Breast epithelium (tissue), 4 donors: ENCODE data around the gene MALRD1. TPM values are rescaled to one million over a fixed set of nuclear protein-coding genes. Genes with fewer than 3 reads are reported as not detected.

Experiments used
- DNase-seq, 2 donors: peaks; one replicate each; pipeline ENCODE4 v3.0.0-alpha.2; 2019; ENCODE audit warnings: low spot score in 2 of 2
- H3K27ac ChIP-seq, 2 donors: fragments of 200-600 bp; sonication (generic) in 1 of 2; one replicate each; pipeline ENCODE4 v1.5.1; 2016 to 2019; ENCODE audit warnings: mild to moderate bottlenecking in 1 of 2
- H3K27me3 ChIP-seq, 2 donors: fragments of 200-600 bp; sonication (generic) in 1 of 2; one replicate each; pipeline versions ENCODE4 v1.5.1 to v1.6.0; 2017 to 2019; ENCODE audit warnings: control low read depth in 1 of 2, mild to moderate bottlenecking in 1 of 2
- H3K36me3 ChIP-seq: fragments of 200-600 bp; one replicate; pipeline ENCODE4 v1.5.1; 2019
- H3K4me1 ChIP-seq, 2 donors: fragments of 200-600 bp; sonication (generic); one replicate each; pipeline ENCODE4 v1.5.1; 2016 to 2019; ENCODE audit warnings: control low read depth in 1 of 2
- H3K4me3 ChIP-seq, 3 donors: fragments of 200-600 bp; sonication (generic); 1 replicate in 2 of 3; 2 replicates in 1 of 3; pipeline ENCODE4 v1.5.1; 2016 to 2019; ENCODE audit warnings: mild to moderate bottlenecking in 3 of 3, moderate library complexity in 2 of 3
- H3K9me3 ChIP-seq, 2 donors: fragments of 200-600 bp; sonication (generic) in 1 of 2; one replicate each; pipeline ENCODE4 v1.5.1; 2016 to 2019; ENCODE audit warnings: control low read depth in 1 of 2
- POLR2A ChIP-seq: fragments of 450-650 bp; IDR thresholded peaks from one replicate; pipeline ENCODE4 v1.6.1; 2016; ENCODE audit warnings: antibody characterized with exemption, mild to moderate bottlenecking, moderate library complexity
- POLR2AphosphoS5 ChIP-seq, 3 donors: sonication (generic); formaldehyde crosslinking; IDR thresholded peaks; one replicate each; pipeline ENCODE4 v1.6.1; 2017; ENCODE audit warnings: antibody characterized with exemption in 3 of 3
- intact Hi-C: fragments of 100-400 bp; cut with DNase I; formaldehyde crosslinking; loops from one replicate; pipeline ENCODE4 v1.15.1; 2023; ENCODE audit warnings: low total_unique reads
- total RNA-seq, 3 donors: library from RNA; depleted of rRNA; stranded (reverse); fragments of >200 nt; gene quantifications; one replicate each; pipeline ENCODE4 v1.1.0, GENCODE V29; 2016
- TF ChIP-seq, protein P1 (sequence below), 3 donors: fragments of 450-650 bp; IDR thresholded peaks; one replicate each; pipeline ENCODE4 v1.5.1; 2016 to 2017; ENCODE audit warnings: antibody characterized with exemption in 3 of 3, mild to moderate bottlenecking in 3 of 3, moderate library complexity in 3 of 3

MALRD1 gene
- total RNA-seq, 3 donors from 2014 or later, result 0.96 to 8.6 (median 2.6) TPM

- Histone ChIP-seq H3K4me3 (no peak overlapping the region), H3K4me1 (no peaks in the 10 kb centered on the region), H3K9me3 (no peaks in the 10 kb centered on the region), H3K27ac (no peak overlapping the region), H3K27me3 (no peaks in the 10 kb centered on the region), H3K36me3 (no peaks in the 10 kb centered on the region)
- DNase-seq, result no peak
- TF ChIP-seq POLR2AphosphoS5 (IDR thresholded peaks at IDR 0.05) (no peak), POLR2A (no peak)
- TF ChIP-seq, protein P1, sequence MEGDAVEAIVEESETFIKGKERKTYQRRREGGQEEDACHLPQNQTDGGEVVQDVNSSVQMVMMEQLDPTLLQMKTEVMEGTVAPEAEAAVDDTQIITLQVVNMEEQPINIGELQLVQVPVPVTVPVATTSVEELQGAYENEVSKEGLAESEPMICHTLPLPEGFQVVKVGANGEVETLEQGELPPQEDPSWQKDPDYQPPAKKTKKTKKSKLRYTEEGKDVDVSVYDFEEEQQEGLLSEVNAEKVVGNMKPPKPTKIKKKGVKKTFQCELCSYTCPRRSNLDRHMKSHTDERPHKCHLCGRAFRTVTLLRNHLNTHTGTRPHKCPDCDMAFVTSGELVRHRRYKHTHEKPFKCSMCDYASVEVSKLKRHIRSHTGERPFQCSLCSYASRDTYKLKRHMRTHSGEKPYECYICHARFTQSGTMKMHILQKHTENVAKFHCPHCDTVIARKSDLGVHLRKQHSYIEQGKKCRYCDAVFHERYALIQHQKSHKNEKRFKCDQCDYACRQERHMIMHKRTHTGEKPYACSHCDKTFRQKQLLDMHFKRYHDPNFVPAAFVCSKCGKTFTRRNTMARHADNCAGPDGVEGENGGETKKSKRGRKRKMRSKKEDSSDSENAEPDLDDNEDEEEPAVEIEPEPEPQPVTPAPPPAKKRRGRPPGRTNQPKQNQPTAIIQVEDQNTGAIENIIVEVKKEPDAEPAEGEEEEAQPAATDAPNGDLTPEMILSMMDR (IDR thresholded peaks at IDR 0.05), result no peak
- intact Hi-C loops, result no loop called here
These were observed 585.6 kb downstream of the MALRD1 start for GRCh38 chr10:19634163-19634562.

GRCh38 chr10:19638182-19638895, 589.7 kb downstream of the MALRD1 start:
- TF ChIP-seq, protein P1 (IDR thresholded peaks at IDR 0.05), result no peak
- no peak for TF ChIP-seq POLR2A
- TF ChIP-seq POLR2AphosphoS5 (IDR thresholded peaks at IDR 0.05), result no peak
- H3K4me1 ChIP-seq, result no peaks in the 10 kb centered on the region
- no peaks in the 10 kb centered on the region for H3K9me3 ChIP-seq
- H3K27ac ChIP-seq, result peak overlapping the region; percentile 19 to 27
- peak overlapping the region; percentile 24 to 52 (median 27) for H3K4me3 ChIP-seq
- DNase-seq, result no peak
- no peaks in the 10 kb centered on the region for H3K36me3 ChIP-seq
- no peaks in the 10 kb centered on the region for H3K27me3 ChIP-seq
- intact Hi-C loops, result no loop called here

DNA sequence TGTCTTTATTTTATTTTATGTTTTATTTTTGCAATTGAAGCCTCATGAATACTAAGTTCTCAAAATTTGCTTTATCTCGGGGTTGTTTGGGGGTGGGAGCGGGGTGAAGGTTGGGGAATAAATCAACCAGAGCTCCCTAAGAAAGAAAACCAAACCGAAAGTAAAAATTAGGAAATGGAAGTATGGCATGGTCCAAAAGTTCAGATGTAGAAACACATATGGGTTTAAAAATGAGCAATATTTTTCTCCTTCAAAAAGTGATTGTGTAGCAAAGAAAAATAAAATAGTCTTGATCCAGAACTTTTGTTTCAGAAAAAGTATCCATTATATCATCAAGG, 590.3 kb downstream of the MALRD1 start:
- H3K27ac ChIP-seq, result peak overlapping the region; percentile 19 to 30
- H3K4me3 ChIP-seq, result peak overlapping the region; percentile 24 to 52 (median 27)
- H3K9me3 ChIP-seq, result no peaks in the 10 kb centered on the region
- no peaks in the 10 kb centered on the region for H3K4me1 ChIP-seq
- TF ChIP-seq POLR2AphosphoS5 (IDR thresholded peaks at IDR 0.05), result no peak
- no peak for TF ChIP-seq POLR2A
- TF ChIP-seq, protein P1 (IDR thresholded peaks at IDR 0.05), result no peak
- H3K36me3 ChIP-seq, result no peaks in the 10 kb centered on the region
- DNase-seq, result no peak
- H3K27me3 ChIP-seq, result no peaks in the 10 kb centered on the region
- intact Hi-C loops, result no loop called here

DNA sequence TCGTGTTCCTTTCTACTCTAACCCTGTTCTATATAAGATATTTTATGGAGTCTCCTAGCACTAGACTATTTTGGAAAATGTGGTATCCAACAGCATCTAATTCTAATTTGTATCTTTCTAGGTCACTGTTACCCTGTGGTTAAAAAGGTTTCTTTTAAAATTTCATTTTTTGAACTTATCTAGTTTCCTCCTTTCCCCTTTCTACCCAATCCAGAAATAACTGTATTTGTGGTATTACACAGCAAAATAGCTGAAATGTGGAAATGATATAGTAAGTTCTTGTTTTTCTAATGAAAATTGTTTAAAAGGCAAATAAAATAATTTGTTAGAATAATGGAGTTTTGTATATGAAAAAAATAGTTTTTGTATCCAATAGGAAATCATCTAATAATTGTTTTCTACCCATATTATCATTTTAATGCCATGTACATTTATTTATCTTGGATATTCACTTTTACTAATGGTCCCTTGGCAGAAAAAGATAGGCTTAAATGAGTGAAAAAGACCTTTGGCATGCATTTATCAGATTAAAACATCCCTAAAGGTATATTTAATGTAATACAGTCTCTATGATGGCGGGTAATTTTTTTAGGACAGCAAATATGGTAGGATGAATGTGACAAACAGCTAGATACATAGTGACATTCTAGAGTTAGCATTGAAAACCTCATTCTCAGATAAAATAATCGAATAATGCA, 592.1 kb downstream of the MALRD1 start:
- Histone ChIP-seq H3K4me3 (no peak overlapping the region), H3K36me3 (no peaks in the 10 kb centered on the region), H3K27ac (no peak overlapping the region), H3K4me1 (no peaks in the 10 kb centered on the region), H3K27me3 (no peaks in the 10 kb centered on the region), H3K9me3 (no peaks in the 10 kb centered on the region)
- TF ChIP-seq POLR2AphosphoS5 (IDR thresholded peaks at IDR 0.05) (no peak), POLR2A (no peak)
- TF ChIP-seq, protein P1 (IDR thresholded peaks at IDR 0.05), result no peak
- intact Hi-C loops, result no loop called here
- no peak for DNase-seq

DNA sequence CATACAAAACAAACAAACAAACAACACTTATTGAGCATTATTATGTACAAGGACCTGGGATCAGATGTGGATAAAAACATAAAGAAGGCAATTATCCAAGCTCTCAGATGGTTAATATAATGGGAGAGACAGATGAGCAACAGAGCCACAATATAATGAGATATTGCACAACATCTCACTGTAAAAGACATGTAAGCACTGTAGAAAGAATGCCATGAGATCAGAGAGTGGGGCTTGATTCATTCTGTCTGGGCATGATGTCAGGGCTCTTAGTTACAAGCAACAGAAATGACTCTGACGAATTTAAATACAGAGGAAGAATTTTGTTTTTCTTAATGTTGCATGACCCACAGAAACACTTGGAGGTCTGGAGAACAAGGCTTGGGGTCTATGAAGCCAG, 602.9 kb downstream of the MALRD1 start:
- no peak for DNase-seq
- no peaks in the 10 kb centered on the region for H3K4me1 ChIP-seq
- TF ChIP-seq POLR2A (no peak), POLR2AphosphoS5 (IDR thresholded peaks at IDR 0.05) (no peak)
- TF ChIP-seq, protein P1 (IDR thresholded peaks at IDR 0.05), result no peak
- peaks cover 0 to 5% of the 10 kb centered on the region in 2 donors for H3K9me3 ChIP-seq
- no peaks in the 10 kb centered on the region for H3K27me3 ChIP-seq
- no peak overlapping the region for H3K4me3 ChIP-seq
- no peaks in the 10 kb centered on the region for H3K36me3 ChIP-seq
- no peak overlapping the region for H3K27ac ChIP-seq
- intact Hi-C loops, result loop anchor here (5.0 kb wide), 1 partner anchor 371 kb away; no protein-coding TSS in a partner anchor
